ENCODE measurements around the gene RRP1. TPM values are rescaled to one million over a fixed set of nuclear protein-coding genes. Genes with fewer than 3 reads are reported as not detected.

Gene RRP1
- total and polyA plus RNA-seq, 10 of the 15 experiments (the other 5 are each of a cell fraction or from before 2014, with no cell fraction given): 0.34 to 70.8 (median 35.1) TPM

- no peak for TF ChIP-seq IRF5 (IDR thresholded peaks at IDR 0.05; ENCODE audit: borderline replicate concordance)
- TF ChIP-seq CREM (IDR thresholded peaks at IDR 0.05; ENCODE audit: low read depth): no peak
- TF ChIP-seq ZNF274 (IDR thresholded peaks at IDR 0.05; ENCODE audit: insufficient read depth, insufficient read length): no peak
- TF ChIP-seq ESRRA (IDR thresholded peaks at IDR 0.05; ENCODE audit: low read length): no peak
- no peak for TF ChIP-seq PBX3 (IDR thresholded peaks at IDR 0.05; ENCODE audit: insufficient replicate concordance, low read depth, low read length)
These were observed 690 bp downstream of the RRP1 start (continued) for GRCh38 chr21:43790010-43790524.

GRCh38 chr21:43792406-43792805 lies 3.0 kb downstream of the RRP1 start:
- no peak for FAIRE-seq
- WGBS (ENCODE audit: insufficient coverage, insufficient replicate concordance, low lambda C conversion rate, missing lambda C conversion rate): 70% methylated on average over 8 of the region's 8 CpGs
- Histone ChIP-seq H3K9ac (ENCODE audit: control insufficient read depth, insufficient read depth, low read length) (no peak overlapping the region), H4K20me1 (ENCODE audit: control insufficient read depth, insufficient read depth) (no peaks in the 10 kb centered on the region), H3K27ac (ENCODE audit: control insufficient read depth, insufficient read depth) (peak overlapping the region; percentile 32; the same call in 1 of the 2 replicates), H3K36me3 (ENCODE audit: control insufficient read depth in 2 of 2, insufficient read depth in 2 of 2, low read length in 1 of 2) (peaks cover 25 to 35% of the 10 kb centered on the region in 2 experiments; a peak in 3 of 4 replicates), H3K4me1 (ENCODE audit: control insufficient read depth, insufficient read depth, low read length) (0 out of 2 replicates have a peak, but pooled peaks cover 3% of the 10 kb centered on the region), H3K4me3 (peak overlapping the region; percentile 31; the same call in 1 of the 2 replicates), H3K4me2 (ENCODE audit: control insufficient read depth, insufficient read depth) (peak overlapping the region; percentile 35; the same call in 1 of the 2 replicates), H3K79me2 (ENCODE audit: control insufficient read depth, insufficient read depth, low read length) (peaks cover 43% of the 10 kb centered on the region), H3K9me3 (replicated peaks; ENCODE audit: control insufficient read depth, insufficient read depth, low read length) (no peaks in the 10 kb centered on the region), H2AFZ (ENCODE audit: control insufficient read depth, low read depth, low read length) (no peak overlapping the region), H3K27me3 (replicated peaks in 1 of 2; ENCODE audit: control insufficient read depth in 2 of 2, insufficient read depth in 2 of 2, low read length in 1 of 2) (no peaks in the 10 kb centered on the region)
- intact Hi-C loops (cut with micrococcal nuclease; ENCODE audit: unreplicated experiment): no loop called here
- ChIA-PET CTCF (no interaction called here), POLR2A (no interaction called here), RAD21 (ENCODE audit: unreplicated experiment) (no interaction called here), SMC1A (ENCODE audit: uncharacterized antibody, unreplicated experiment) (no interaction called here)
- in situ Hi-C loops (cut with MboI): no loop called here
- BruUV-seq (replicated peaks): no TSS peak
- no peak for ATAC-seq
- DNase-seq (ENCODE audit: low read depth, low spot score): no peak
- TF ChIP-seq KAT2A (conservative IDR thresholded peaks at IDR 0.05; ENCODE audit: control insufficient read depth, low read depth, low read length) (no peak), ZNF687 (IDR thresholded peaks at IDR 0.05) (no peak), MTA3 (IDR thresholded peaks at IDR 0.05; ENCODE audit: borderline replicate concordance, low read length) (no peak), BMI1 (IDR thresholded peaks at IDR 0.05; ENCODE audit: borderline replicate concordance) (no peak), BCL11A (IDR thresholded peaks at IDR 0.05; ENCODE audit: low read depth, low read length) (no peak), FOS (IDR thresholded peaks at IDR 0.05; ENCODE audit: borderline replicate concordance, extremely low read depth, insufficient read length) (no peak), ZNF274 (IDR thresholded peaks at IDR 0.05; ENCODE audit: insufficient read depth, insufficient read length) (no peak), RUNX3 (IDR thresholded peaks at IDR 0.05; ENCODE audit: low read length) (no peak), ATF7 (IDR thresholded peaks at IDR 0.05; ENCODE audit: low read depth) (no peak), RELB (IDR thresholded peaks at IDR 0.05; ENCODE audit: low read depth) (no peak), RAD51 (IDR thresholded peaks at IDR 0.05) (no peak), SP1 (IDR thresholded peaks at IDR 0.05; ENCODE audit: low read depth, low read length) (no peak), POLR2A (IDR thresholded peaks at IDR 0.05; ENCODE audit: low read depth, low read length) (no peak)

All from GM12878 (cell line).